Psoas muscle (tissue), 8 donors: ENCODE data around the gene GGA1. TPM values are rescaled to one million over a fixed set of nuclear protein-coding genes. Genes with fewer than 3 reads are reported as not detected.

Experiments used
- ATAC-seq, 4 donors: fragments of 200-7000 bp; cut with Tn5 transposase; one replicate each; pipeline ENCODE4 v1.9.1; 2020; ENCODE audit warnings: moderate library complexity in 3 of 4, mild to moderate bottlenecking in 2 of 4
- DNase-seq, 2 donors: peaks; one replicate each; pipeline ENCODE4 v3.0.0-alpha.2; 2020
- H3K27ac ChIP-seq: fragments of 200-600 bp; one replicate; pipeline ENCODE4 v1.8.0; 2022
- H3K27me3 ChIP-seq, 3 donors: fragments of 200-600 bp in 1 of 3; one replicate each; pipeline versions ENCODE4 v1.6.1 to v1.8.0; 2013 to 2022; ENCODE audit warnings: low read length in 2 of 3, mild to moderate bottlenecking in 2 of 3, moderate library complexity in 1 of 3; ENCODE audit not compliant: insufficient read depth in 3 of 3
- H3K36me3 ChIP-seq, 2 donors: fragments of 200-600 bp in 1 of 2; one replicate each; pipeline versions ENCODE4 v1.6.1 to v1.8.0; 2013 to 2022; ENCODE audit warnings: low read depth in 1 of 2, mild to moderate bottlenecking in 1 of 2, moderate library complexity in 1 of 2; ENCODE audit not compliant: insufficient read depth in 1 of 2
- H3K4me1 ChIP-seq: fragments of 200-600 bp; one replicate; pipeline ENCODE4 v1.8.0; 2022
- H3K4me3 ChIP-seq: fragments of 200-600 bp; one replicate; pipeline ENCODE4 v1.8.0; 2022; ENCODE audit warnings: mild to moderate bottlenecking
- H3K9me3 ChIP-seq: fragments of 200-600 bp; one replicate; pipeline ENCODE4 v1.8.0; 2022
- WGBS, 3 donors: extraction: QIAGEN DNeasy Blood & Tissue Kit; methylation state at CpG; one replicate each; pipeline versions ENCODE4 v1.1.6 to v1.1.7; 2013; 5-methylcytosine and 5-hydroxymethylcytosine counted together
- intact Hi-C, 2 donors: fragments of 100-400 bp; cut with DNase I; formaldehyde crosslinking; loops; one replicate each; pipeline versions ENCODE4 v1.11.0 to v1.14.2; 2022
- polyA plus RNA-seq, 3 donors: library from polyadenylated mRNA; stranded (reverse); fragments of 200-250 nt; gene quantifications; one replicate each; pipeline ENCODE4 v1.2.3, GENCODE V29; 2013
- total RNA-seq, 4 donors: library from RNA; stranded (reverse); fragmentation: NEBNext Ultra II Directional in 2 of 4; extraction: Animal tissue kit (Norgen Biotek cat#: 25700) in 2 of 4; gene quantifications; one replicate each; pipeline versions ENCODE4 v1.2.1 to v1.2.4, GENCODE V29; 2021 to 2023
- TF ChIP-seq, protein P1 (sequence below): fragments of 200-600 bp; IDR thresholded peaks from one replicate; pipeline ENCODE4 v1.8.0; 2022; ENCODE audit warnings: antibody characterized with exemption
- donor health status: healthy with polysubstance abuse.
- donor health status: DM: no; HTN: no; CAD: no; lungs with moderate emphysema.
- donor health status: Bipolar disorder and iron deficiency.
- donor health status: healthy.
- donor health status: DM: yes; HTN: yes; CAD: no.
- donor health status: DM: no; HTN: no; CAD: no.
- donor health status: DM: no; HTN: no; CAD: no.
- donor health status: DM: yes; HTN: yes; CAD: no.

GGA1 gene
- total and polyA plus RNA-seq, 7 donors: 30.2 to 39.4 (median 33.9) TPM

DNA sequence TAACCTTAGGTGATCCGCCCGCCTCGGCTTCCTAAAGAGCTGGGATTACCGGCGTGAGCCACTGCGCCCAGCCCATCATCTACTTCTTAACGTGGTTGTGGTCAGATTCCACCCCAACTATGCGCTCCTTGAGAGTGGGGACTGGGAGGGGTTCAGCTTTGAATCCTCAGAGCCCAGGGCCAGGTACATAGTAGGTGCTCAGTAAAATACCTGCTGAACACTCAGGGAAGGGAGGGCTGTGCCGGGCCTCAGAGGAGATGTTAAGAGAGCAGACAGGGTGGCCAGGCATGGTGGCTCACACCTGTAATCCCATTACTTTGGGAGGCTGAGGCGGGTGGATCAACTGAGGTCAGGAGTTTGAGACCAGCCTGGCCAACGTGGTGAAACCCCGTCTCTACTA is 65.6 kb downstream of the GGA1 start:
- peaks cover 27% of the 10 kb centered on the region for H3K4me1 ChIP-seq

DNA sequence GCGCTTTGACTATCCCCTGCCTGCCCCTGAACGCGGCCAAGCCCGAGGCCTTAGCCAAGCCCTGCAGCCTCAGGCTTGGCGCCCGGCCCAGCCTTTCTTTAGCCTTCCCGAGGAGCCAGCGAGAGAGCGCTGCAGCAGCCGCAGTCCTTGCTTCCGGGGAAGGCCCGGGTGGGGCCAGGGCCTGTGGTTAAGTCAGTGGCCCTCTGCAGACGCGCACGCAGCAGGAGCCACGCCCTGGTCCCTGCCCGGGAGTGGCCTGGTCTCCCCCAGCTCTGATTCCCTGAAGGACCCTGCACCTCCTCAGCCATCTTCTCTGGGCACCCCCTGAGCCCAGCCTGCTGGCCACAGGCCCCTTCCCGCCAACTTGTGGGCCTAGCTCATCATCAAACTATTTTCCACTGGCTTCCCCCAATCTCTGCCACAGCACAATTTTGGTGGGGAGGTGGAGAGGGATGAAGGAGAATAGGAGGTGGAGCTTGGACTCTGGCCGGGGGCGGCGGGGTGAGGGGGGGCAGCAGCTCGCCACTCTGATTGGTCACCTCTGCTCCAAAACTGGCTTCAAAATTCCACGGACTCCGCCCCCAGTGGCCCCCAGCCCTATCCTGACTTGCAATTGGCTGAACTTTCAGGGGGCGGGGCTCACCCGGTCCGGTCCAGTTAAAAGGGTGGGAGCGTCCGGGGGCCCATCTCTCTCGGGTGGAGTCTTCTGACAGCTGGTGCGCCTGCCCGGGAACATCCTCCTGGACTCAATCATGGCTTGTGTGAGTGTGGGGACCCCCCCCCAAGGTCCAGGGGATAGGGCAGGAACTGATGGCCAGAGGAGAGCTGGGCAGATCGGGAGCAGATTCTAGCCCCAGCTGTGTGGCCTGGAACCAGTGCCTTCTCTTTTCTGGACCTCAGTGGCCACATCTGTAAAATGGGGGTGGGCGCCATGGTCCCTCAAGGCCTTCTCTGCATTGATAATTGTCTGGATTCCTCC is 66.6 kb downstream of the GGA1 start, which contains the start of gene LGALS1:
Gene LGALS1, plus strand, starts transcription at position 686 of the 979 bp plus-strand sequence. Its CDS starts 67 bp downstream, at position 753.
- peaks cover 27% of the 10 kb centered on the region for H3K4me1 ChIP-seq
- peak; percentile 98 for DNase-seq
- H3K4me3 ChIP-seq: peak within 1 kb of the TSS; percentile 79
- 1 to 2% (median 2%) methylated on average over 34 of the region's 34 CpGs for WGBS, 3 donors
- H3K9me3 ChIP-seq: no peaks in the 10 kb centered on the region
- TF ChIP-seq, protein P1, sequence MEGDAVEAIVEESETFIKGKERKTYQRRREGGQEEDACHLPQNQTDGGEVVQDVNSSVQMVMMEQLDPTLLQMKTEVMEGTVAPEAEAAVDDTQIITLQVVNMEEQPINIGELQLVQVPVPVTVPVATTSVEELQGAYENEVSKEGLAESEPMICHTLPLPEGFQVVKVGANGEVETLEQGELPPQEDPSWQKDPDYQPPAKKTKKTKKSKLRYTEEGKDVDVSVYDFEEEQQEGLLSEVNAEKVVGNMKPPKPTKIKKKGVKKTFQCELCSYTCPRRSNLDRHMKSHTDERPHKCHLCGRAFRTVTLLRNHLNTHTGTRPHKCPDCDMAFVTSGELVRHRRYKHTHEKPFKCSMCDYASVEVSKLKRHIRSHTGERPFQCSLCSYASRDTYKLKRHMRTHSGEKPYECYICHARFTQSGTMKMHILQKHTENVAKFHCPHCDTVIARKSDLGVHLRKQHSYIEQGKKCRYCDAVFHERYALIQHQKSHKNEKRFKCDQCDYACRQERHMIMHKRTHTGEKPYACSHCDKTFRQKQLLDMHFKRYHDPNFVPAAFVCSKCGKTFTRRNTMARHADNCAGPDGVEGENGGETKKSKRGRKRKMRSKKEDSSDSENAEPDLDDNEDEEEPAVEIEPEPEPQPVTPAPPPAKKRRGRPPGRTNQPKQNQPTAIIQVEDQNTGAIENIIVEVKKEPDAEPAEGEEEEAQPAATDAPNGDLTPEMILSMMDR: no peak
- intact Hi-C loops: no loop called here
- ATAC-seq: peak; percentile 76 to 84 (median 80)
- H3K27ac ChIP-seq: peak within 1 kb of the TSS; percentile 96
- H3K27me3 ChIP-seq: no peaks in the 10 kb centered on the region
- H3K36me3 ChIP-seq: peaks cover 0 to 28% of the 10 kb centered on the region in 2 donors

More for the DNA sequence above, 65.6 kb downstream of the GGA1 start:
- intact Hi-C loops: no loop called here
- no peak for ATAC-seq
- Histone ChIP-seq H3K4me3 (peak overlapping the region; percentile 79), H3K9me3 (no peaks in the 10 kb centered on the region), H3K36me3 (peaks cover 0 to 18% of the 10 kb centered on the region in 2 donors), H3K27me3 (no peaks in the 10 kb centered on the region), H3K27ac (peak overlapping the region; percentile 96)
- TF ChIP-seq, protein P1: no peak
- 74 to 84% (median 76%) methylated on average over 12 of the region's 12 CpGs for WGBS, 3 donors
- DNase-seq: no peak

DNA sequence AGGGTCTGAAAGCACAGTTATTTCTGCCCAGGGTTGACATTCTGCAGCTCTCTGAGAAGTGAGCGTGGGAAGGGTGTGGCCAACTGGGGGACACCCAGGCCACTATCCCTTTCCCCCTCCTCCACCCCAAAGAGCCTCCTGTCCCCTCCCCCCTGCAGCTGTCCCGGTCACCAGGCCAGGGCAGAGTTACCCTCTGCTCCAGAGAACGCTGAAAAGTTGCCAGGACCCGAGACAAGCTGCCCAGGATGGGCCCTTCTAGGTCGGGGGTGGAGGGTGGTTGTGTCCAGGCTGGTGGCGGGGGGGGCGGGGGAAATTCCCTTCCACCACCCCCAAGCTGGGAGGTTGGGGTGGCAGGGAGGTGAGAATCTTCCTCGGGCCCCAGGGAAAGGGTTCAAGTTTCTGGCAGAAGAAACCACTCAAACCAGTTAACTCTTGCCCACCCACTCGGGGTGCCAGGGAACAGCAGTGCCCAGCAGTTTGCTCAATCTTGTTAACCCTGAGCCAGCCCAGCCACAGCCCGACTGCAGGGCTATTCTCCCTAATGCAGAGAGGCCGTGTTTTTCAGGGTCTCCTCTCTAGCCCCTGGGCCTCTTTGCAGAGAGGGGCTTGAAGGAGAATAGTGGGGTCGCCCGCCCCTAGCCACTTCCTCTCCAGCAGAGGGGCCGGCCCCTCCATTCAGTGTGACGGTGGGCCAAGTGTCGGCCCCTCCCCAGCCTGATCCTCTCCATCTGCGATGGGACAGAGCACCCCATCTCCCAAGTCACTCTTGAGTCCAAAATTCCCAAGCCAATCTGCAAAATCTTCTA is 67.5 kb downstream of the GGA1 start:
- Histone ChIP-seq H3K4me1 (peaks cover 28% of the 10 kb centered on the region), H3K9me3 (no peaks in the 10 kb centered on the region), H3K36me3 (peaks cover 0 to 32% of the 10 kb centered on the region in 2 donors), H3K27me3 (no peaks in the 10 kb centered on the region), H3K27ac (peak overlapping the region; percentile 96), H3K4me3 (peak overlapping the region; percentile 79)
- DNase-seq (peak; percentile 77 to 88), ATAC-seq (peak; percentile 62 to 71 (median 70))
- 0 to 2% (median 1%) methylated on average over 16 to 17 of the region's 17 CpGs for WGBS, 3 donors
- TF ChIP-seq, protein P1: no peak
- intact Hi-C loops: no loop called here

DNA sequence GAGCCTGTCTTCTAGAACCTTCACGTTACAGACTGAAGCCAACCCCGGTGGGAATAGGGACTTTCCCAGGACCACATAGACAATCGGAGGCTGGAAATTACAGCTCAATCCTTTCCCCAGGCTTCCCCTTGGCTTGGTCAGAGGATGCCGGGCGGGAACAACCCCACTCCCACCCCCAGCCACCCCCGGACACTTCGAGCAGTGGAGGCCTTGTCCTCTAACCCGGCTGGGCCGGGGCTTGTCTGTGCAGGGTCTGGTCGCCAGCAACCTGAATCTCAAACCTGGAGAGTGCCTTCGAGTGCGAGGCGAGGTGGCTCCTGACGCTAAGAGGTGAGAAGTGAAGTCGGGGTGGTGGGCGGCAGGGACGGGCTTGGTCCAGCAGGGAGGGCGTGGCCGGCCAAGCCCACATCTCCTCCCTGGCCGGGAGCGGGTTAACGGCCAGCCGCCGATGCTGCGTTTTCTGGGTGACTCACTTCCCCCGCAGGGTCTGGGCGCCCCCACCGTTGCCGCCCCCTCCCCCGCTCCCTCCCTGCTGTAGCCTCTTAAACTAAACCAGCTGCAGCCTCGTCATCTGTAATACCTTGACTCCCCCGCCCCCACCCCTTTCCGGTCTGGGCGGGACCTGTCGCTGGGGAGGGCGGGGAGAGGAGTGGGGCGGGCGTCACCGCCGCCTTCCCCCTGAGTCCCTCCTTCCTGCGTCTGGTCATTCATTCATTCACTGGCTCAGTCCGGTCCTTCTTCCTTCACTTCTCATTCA is 68.3 kb downstream of the GGA1 start:
- WGBS, 3 donors: 0 to 2% (median 1%) methylated on average over 37 to 42 of the region's 42 CpGs
- H3K27ac ChIP-seq: peak overlapping the region; percentile 96
- H3K4me3 ChIP-seq: peak overlapping the region; percentile 79
- no peaks in the 10 kb centered on the region for H3K9me3 ChIP-seq
- ATAC-seq: peak; percentile 63 to 68 (median 66)
- H3K27me3 ChIP-seq: no peaks in the 10 kb centered on the region
- H3K36me3 ChIP-seq: peaks cover 0 to 32% of the 10 kb centered on the region in 2 donors
- intact Hi-C loops: no loop called here
- TF ChIP-seq, protein P1: no peak
- peaks cover 31% of the 10 kb centered on the region for H3K4me1 ChIP-seq
- DNase-seq: peak; percentile 92 to 93
